Eye (tissue), 1 donor: ENCODE results near the gene COPS8.

Experiments
- DNase-seq: peaks from one replicate; pipeline ENCODE4 v3.0.0-alpha.2; 2015

COPS8 gene

DNA sequence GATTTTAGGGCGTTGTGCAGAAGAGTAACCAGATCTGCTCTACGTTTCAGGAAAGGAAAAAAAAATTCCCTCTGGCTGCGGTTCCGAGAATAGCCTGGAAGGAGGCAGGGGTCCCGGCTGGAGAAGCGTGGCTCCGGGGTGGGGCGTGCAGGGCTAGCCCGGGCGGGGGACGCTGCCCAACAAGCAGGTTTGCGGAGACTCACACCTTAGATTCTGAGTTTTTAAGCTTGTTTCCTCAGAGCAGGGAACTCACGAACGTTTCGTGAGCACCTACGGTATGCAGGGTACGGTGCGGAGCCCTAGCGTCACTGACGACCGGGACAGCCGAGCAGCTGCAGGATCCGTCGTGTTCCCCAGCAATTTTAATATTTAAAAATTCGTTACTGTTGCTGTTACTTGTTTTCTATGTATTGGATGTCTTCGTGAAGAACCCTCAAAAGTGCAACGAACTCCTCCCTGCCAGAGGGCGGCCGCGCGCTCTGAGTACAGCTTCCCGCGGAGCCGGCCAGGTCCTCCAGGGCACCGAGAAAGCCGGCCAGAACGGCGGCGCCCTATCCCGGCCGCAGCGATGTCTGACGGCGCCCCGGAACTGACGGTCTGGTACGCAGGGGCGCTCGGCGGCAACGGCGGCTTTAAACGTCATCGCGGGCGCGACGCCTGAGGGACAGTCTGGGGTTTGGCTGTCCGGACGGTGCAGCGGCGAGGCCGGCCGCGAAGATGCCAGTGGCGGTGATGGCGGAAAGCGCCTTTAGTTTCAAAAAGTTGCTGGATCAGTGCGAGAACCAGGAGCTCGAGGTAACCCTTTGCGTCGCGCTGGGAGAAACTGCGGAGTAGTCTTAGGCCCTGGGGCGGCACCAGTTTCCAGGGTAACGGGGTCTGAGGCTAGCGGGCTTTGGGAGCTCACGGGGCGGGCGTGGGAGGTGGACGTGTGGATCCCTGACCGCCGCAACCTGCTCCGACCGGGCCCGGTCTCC is at the start of gene COPS8:
TSS of gene COPS8 (plus strand) at position 642 of the 974 bp plus-strand sequence. CDS start at position 718, 76 bp downstream.
- DNase-seq, result peak; percentile 98

DNA sequence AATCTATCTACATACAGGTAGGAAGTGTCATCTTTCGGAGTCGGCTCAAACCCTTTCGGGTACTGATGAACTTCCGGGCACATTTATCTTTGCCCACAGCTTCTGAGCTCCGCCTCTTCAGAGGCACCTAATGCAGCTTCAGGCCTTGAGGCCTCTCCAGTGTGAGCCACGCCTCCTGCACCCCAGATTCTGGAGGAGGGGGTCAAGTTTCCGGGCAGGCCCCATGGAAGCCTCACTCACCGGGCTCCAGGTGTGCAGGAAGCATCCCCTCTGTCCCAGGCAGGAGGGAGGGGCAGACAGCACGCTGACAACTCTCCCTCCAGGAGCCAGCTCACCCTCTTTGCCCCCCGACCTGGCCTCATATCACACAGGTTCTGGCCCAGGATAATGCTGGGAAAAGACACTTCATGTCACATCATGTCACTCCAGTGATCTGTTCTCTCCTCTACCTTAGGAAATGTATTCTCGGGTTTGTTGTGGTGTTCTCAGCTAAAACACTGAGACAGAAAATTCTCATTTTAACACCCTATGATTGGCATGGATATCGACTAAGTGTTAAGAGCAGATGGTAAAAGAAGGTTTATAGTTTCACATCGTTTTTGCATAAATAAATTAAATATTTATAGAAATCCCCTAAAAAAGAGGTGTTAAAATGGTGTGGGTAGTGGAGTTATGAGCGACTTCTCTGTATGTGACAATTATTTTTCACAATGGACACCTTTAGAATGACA is 46.2 kb upstream of the COPS8 start:
- no peak for DNase-seq

- DNase-seq, result no peak
Measured at GRCh38 chr2:237041231-237041630, 44.5 kb upstream of the COPS8 start.

GRCh38 chr2:237042101-237042500 is 43.6 kb upstream of the COPS8 start:
- no peak for DNase-seq

GRCh38 chr2:237043866-237044265 is 41.8 kb upstream of the COPS8 start:
- peak; percentile 81 for DNase-seq

DNA sequence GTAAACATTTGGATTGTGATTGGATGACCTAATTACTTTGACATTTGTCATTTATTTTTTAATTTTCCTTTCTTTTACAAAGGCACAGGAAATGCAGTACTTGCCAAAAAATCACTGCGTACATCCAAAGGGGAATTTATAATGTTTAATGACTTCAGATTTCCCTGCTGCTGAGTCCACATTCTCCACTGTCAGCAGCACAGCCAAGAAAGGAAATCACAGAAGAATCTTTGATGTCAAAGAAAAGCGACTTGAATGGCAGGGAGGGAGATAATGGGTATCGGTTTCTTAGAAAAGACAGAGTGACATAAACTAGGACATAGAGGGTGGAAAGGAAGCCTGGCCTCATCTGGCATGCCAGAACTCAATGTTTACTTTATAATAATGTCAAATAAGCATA is 41.4 kb upstream of the COPS8 start:
- peak; percentile 53 for DNase-seq

DNA sequence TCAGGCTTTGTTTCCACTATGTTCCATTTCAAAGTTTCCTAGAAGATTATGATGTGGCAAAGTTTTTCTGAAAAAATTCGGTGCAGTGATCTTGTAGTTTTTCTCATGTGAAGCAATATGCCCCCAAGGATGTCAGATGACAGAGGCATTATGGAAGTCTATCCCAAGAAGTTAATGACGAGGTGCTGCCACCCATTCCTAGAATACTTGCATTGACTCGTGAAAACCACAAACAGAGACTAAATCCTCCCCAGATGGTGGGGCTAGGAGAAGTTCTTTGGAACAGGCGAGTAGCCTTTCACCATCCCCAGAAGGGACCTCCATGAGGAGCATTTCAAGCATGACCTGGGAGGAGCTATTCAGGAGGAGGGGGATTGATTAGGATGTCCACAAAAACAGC is 40.2 kb upstream of the COPS8 start:
- no peak for DNase-seq

GRCh38 chr2:237048595-237048994 is 37.1 kb upstream of the COPS8 start:
- no peak for DNase-seq

DNA sequence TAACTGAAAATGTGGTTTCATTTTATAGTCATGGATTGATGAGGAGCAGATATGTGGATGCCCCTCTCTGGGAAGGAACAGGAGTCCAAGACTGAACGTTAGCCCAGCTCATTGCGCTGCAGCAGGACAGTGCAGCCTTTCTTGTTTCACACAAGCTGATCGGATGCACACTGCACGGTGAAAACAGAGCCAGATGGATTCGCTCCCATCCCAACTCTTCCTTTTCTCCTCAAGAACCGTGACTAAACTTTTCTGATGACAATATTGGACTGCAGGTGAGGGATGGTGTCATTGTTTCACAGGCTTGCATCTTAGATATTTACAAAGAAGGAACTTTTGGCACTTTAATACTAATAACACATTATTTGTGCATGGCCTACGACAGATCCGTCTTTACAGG is 33.8 kb upstream of the COPS8 start:
- no peak for DNase-seq

DNA sequence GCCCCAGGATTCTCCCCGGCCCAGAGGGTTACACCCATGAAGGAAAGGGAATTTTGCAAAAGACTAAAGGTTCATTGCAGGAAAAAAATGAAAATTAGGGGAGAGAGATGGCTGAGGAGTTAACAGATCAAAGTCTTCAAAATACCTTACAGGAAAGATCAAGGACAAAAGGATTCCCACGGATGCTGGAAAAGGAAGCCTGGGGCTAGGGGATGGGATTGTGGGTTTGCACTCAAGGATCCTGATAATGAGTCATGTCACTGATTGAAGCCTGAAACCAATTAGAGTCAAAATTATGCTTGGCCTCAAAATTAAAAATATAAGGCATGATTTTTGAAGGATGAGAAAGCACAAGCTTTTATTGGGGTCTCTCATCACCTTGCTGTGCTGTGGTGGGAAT is 32.6 kb upstream of the COPS8 start:
- DNase-seq, result no peak

DNA sequence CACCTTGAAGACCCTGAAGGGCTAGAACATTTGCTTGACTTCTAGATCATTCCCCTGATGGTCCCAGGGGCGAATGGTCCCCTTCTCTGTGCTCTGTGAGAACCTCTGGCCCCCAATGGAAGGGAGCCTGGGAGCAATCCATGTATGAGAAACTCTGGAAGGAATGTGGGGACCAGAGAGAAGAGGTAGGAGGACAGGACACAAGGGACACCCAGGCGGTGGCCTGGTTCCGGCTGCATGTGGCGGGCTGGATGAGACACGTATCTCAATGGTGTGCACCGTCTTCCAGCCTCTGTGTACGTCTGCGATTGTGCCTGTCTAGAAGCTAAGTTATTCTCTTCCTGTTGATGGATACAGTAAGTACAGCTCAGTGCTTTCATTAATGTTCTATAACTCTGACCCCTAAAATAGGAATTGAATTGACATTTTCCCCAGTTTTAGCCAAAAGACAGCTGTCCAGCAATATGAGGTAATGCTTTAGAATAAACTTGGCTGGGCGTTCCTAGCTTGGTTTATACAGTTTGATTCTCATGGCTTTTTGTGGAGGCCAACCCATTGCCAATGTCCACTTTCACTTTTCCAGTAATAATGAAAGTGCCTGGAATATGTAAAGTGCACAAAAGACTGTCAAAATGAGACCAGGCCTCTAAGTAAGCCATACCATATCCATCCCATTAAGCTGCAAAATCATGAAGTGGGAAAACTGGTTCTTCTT is 30.1 kb upstream of the COPS8 start:
- no peak for DNase-seq

DNA sequence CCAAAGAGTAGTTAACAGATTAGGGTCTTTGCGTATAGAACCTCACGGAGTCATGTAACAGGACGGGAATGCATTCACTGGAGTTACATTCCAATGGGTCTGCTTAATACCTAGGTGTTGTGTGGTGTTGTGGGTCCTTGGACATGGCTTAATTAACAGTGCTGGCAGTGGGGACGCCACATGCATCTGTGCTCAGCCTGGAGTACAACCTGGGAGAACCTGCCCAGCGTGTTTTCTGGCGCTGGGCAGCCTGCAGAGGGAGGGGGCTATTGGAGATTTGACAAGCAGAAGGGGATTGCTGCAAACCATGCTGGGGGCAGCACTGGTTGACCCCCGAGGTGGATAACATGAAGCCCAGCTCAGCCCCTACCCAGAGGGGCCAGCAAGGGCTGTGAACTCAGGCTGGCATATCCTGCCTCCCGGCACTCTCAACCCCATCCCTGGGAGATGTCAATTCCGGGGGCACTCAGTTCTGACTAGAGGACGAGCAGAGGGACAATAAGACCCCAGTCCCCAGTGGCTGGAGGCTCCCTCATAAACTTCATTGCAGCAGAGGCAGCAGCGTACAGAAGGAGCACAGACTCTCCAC is 29.3 kb upstream of the COPS8 start:
- no peak for DNase-seq

- no peak for DNase-seq
Measured at GRCh38 chr2:237057107-237057506, 28.6 kb upstream of the COPS8 start.

DNA sequence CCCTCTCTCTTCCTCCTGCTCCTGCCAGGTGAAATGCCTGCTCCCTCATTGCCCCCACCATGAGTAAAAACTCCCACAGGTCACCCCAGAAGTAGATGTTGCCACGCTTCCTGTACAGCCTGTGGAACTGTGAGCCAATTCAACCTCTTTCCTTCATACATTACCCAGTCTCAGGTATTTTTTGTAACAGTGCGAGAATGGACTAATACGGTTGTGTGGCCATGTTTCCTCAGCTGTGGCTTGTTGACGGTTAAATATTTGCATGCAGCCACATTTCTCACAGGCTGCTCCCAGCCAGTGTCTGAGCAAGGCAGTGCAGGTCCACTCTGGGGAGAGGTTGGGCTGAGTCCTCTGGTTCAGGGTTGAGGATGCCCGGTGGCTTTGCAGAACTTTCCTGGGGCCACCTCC is 27.8 kb upstream of the COPS8 start:
- no peak for DNase-seq

DNA sequence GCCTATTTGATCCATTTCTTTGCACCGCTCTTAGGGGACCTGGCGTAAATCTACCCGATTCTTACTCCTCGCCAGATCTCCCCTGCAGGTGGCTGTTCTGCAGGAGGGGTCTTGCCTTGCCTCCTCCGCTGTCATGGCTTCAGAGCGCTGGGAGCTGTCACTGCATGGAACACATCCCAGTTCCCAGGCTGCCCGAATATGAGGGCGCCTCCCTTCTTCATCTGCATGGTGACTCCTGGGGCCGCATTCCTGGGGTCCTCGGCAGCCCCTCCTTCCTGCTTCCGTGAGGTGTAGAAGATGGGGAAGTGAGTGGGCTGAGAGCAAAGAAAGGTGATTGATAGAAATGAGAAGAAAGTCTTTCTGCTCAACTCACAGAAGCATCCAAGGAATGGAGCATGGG is 27.3 kb upstream of the COPS8 start:
- DNase-seq, result no peak

GRCh38 chr2:237059155-237059875 is 26.4 kb upstream of the COPS8 start:
- DNase-seq, result no peak

DNA sequence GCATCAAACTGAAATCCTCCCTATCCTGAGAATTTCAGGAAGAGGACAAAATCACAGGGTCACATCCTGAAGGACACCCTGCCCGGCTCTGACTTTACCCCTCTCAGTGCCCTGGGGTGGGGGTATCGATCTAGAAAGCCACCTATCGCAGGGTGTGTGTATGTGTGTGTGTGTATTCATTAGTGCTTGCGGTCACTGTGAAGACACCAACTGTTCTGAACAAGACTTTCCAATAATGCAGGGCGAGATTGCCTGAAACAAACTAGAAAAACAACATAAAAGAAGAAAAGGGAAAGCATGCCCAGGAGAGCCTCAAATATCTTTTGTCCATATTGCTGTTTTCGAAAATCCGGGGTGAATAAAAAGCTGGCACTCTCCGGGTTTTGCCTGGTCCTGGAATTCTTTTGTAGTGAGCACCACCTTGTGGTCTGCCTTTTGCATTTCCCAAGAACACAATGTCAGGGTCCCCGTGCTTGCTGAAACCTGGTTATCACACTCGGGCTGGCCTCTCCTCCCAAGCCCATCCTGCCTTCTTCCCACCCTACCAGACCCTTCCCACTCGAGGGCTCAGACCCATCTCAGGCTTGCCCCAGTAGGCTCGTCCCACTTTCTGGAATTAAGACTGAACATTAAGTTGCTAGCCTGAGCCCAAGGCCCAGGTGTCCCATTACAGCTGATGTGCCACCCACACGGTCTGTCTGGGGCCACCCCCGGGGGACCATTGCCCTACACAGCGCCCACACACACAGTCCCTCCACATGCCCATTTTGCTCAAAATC is 25.0 kb upstream of the COPS8 start:
- DNase-seq, result peak; percentile 94

- DNase-seq, result no peak
Measured at GRCh38 chr2:237061356-237061755, 24.3 kb upstream of the COPS8 start.

- DNase-seq, result no peak
Measured at GRCh38 chr2:237062585-237062984, 23.1 kb upstream of the COPS8 start.

DNA sequence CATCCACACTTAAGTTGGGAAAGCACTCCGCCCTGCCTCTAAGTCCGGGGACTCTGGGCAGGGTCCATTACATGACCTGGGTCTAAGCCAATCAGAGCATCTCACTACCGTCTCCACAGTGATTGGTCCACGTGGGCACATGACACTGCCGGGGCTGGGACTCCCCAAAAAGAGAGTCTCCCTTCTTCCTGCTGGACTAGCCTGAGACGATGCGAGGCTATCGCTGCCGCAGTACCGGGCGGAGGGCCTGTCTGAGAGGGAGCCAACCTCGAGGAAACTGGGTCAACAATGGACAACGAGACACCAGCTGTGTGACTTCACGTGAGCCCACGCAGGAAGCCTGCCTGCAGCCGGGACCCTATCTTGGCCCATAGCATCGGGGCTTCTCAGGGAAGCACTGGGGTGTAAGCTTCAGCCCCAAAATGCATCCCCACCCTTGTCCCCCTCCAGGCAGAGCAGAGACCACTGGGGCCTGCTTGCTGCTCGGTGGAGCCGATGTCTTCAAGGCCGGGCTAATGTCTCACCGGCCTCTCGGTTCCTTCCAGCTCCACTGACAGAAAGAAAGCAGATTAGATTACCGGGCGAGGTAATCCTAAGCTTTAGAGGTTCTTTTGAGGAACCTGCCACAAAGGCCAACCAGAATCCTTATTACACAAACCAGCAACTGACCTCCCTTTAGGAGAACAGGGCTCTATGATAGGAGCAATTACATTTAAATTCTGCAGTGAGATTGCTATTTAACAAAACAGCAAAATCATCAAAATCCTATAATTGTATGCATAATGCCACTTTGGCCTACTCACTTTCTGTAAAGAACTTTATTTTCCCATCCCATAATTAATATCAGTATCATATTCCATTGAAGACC is 21.3 kb upstream of the COPS8 start:
- no peak for DNase-seq

DNA sequence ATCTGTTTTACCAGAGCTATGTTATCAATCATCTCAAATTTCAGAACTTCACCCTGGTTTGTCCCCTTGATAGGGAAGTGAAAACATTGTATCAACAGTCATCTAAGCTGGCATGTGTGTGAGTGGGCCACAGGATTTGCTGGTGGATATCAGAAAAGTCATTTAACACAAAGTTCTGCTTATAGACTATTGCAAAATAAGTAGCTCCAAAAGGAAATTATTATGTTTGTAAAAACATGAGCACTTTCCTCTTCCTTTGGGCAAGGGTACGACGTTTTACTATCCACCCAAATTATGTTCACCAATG is 20.7 kb upstream of the COPS8 start:
- no peak for DNase-seq
